GM23248 (cell line): ENCODE measurements around the gene TFB2M. TPM values are rescaled to one million over a fixed set of nuclear protein-coding genes. Genes with fewer than 3 reads are reported as not detected.

ENCODE experiments used
- DNase-seq: peaks from one replicate; pipeline ENCODE4 v3.0.0-alpha.2; 2015
- H2AFZ ChIP-seq: fragments of 200-600 bp; sonication (generic); 2 replicates; pipeline ENCODE4 v1.6.1; 2016; ENCODE audit warnings: antibody characterized with exemption
- H3F3A ChIP-seq: fragments of 200-600 bp; sonication (generic); 2 replicates; pipeline ENCODE4 v1.6.1; 2016; ENCODE audit warnings: mild to moderate bottlenecking, antibody characterized with exemption, mixed run types; ENCODE audit not compliant: insufficient read depth
- H3K27ac ChIP-seq: fragments of 200-600 bp; sonication (generic); 2 replicates; pipeline ENCODE4 v1.5.1; 2016; ENCODE audit warnings: mild to moderate bottlenecking
- H3K27me3 ChIP-seq: fragments of 200-600 bp; sonication (generic); replicated peaks from 2 replicates; pipeline ENCODE4 v1.6.1; 2016; ENCODE audit warnings: mild to moderate bottlenecking; ENCODE audit not compliant: insufficient read depth
- H3K36me3 ChIP-seq: fragments of 200-600 bp; sonication (generic); 2 replicates; pipeline ENCODE4 v1.6.1; 2016; ENCODE audit warnings: low read depth, mild to moderate bottlenecking
- H3K4me1 ChIP-seq: fragments of 200-600 bp; sonication (generic); 2 replicates; pipeline ENCODE4 v1.6.1; 2016; ENCODE audit warnings: mild to moderate bottlenecking; ENCODE audit not compliant: insufficient read depth
- H3K4me2 ChIP-seq: fragments of 200-600 bp; sonication (generic); one replicate; pipeline ENCODE4 v1.6.1; 2016; ENCODE audit warnings: mild to moderate bottlenecking; ENCODE audit not compliant: unreplicated experiment
- H3K4me3 ChIP-seq: fragments of 200-600 bp; sonication (generic); 2 replicates; pipeline ENCODE4 v1.5.1; 2016; ENCODE audit warnings: mild to moderate bottlenecking
- H3K79me2 ChIP-seq: fragments of 200-600 bp; sonication (generic); 2 replicates; pipeline ENCODE4 v1.6.1; 2016; ENCODE audit warnings: mild to moderate bottlenecking; ENCODE audit not compliant: insufficient read depth
- H3K9ac ChIP-seq: fragments of 200-600 bp; sonication (generic); 2 replicates; pipeline ENCODE4 v1.6.1; 2016; ENCODE audit warnings: mild to moderate bottlenecking
- H3K9me2 ChIP-seq: fragments of 200-600 bp; sonication (generic); 2 replicates; pipeline ENCODE4 v1.6.1; 2016; ENCODE audit warnings: mixed run types, mild to moderate bottlenecking, moderate library complexity; ENCODE audit not compliant: insufficient read depth
- H3K9me3 ChIP-seq: fragments of 200-600 bp; sonication (generic); one replicate; pipeline ENCODE4 v1.6.1; 2017; ENCODE audit warnings: low read depth
- H4K20me1 ChIP-seq: fragments of 200-600 bp; sonication (generic); 2 replicates; pipeline ENCODE4 v1.6.0; 2016; ENCODE audit not compliant: insufficient read depth
- EZH2 ChIP-seq: fragments of 200-600 bp; sonication (generic); IDR thresholded peaks from 2 replicates; pipeline ENCODE4 v1.6.1; 2018; ENCODE audit warnings: antibody characterized with exemption, mild to moderate bottlenecking; ENCODE audit not compliant: insufficient read depth, poor library complexity, severe bottlenecking
- EZH2phosphoT487 ChIP-seq: fragments of 200-600 bp; sonication (generic); IDR thresholded peaks from 2 replicates; pipeline ENCODE4 v1.6.1; 2018; ENCODE audit warnings: antibody characterized with exemption, moderate library complexity, mild to moderate bottlenecking, low read depth; ENCODE audit not compliant: insufficient read depth
- WGBS, 2 experiments: methylation state at CpG; one replicate each; pipeline ENCODE4 v1.1.6; 2015 to 2017; ENCODE audit warnings: low lambda C conversion rate in 2 of 2, low coverage in 1 of 2; ENCODE audit errors: missing lambda C conversion rate in 2 of 2; 5-methylcytosine and 5-hydroxymethylcytosine counted together
- in situ Hi-C: fragments of 300-500 bp; cut with MboI; formaldehyde crosslinking; loops from 2 replicates; pipeline ENCODE4 v1.15.0; 2020
- polyA plus RNA-seq: library from polyadenylated mRNA; unstranded; fragments of >200 nt; fragmentation: Nextera tagmentation; extraction: Ambion mirVana; gene quantifications from 2 replicates; pipeline ENCODE4 v1.2.1, GENCODE V29; 2016
- total RNA-seq: library from RNA; depleted of rRNA; stranded (reverse); fragments of >200 nt; shearing (Covaris generic); gene quantifications from 2 replicates; pipeline ENCODE4 v1.2.3, GENCODE V29; 2014

Gene TFB2M
- total and polyA plus RNA-seq, 2 experiments from 2014 or later: 20.6 to 32.0 TPM

DNA sequence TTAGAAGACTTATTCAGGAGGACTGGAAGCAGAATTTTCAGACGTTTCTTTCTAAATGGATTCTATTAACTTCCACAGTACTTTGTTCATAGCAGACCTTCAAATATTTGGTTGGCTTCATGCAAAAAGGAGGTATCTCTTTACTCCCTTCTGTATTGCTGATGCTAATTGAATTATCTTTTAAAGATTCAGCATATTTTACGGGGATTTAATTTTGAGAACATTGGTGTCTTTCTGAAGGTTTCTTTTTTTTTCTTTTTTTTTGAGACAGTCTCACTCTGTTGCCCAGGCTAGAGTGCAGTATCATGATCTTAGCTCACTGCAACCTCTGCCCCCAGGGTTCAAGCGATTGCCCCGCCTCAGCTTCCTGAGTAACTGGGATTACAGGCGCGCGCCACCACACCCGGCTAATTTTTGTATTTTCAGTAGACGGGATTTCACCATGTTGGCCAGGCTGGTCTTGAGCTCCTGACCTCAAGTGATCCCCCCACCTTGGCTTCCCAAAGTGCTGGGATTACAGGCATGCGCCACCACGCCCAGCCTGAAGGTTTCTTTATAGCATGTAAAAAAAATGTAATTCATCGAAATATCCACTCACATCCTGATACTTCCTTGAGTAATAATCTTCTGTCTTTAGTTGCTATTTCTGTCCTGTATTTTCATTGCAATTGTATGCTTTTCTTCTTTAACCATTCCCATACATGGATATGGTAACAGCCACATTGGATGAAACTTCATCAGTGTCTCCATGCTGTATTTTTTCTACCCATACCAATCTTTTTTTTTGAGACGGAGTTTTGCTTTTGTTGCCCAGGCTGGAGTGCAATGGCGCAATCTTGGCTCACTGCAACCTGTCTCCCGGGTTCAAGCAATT lies 14.7 kb upstream of the TFB2M start:
- no peak for DNase-seq
- Histone ChIP-seq H2AFZ (no peak overlapping the region), H3K36me3 (peaks cover 18% of the 10 kb centered on the region; the same call in 1 of the 2 replicates), H3K4me2 (peak overlapping the region; percentile 67), H3K27ac (peak overlapping the region; percentile 29; the same call in 1 of the 2 replicates), H3K27me3 (no peaks in the 10 kb centered on the region), H3K4me1 (peaks cover 60% of the 10 kb centered on the region), H3K9ac (peak overlapping the region; percentile 4), H3K79me2 (peaks cover 100% of the 10 kb centered on the region), H4K20me1 (no peaks in the 10 kb centered on the region), H3F3A (peaks cover 43% of the 10 kb centered on the region), H3K9me2 (no peaks in the 10 kb centered on the region), H3K9me3 (no peaks in the 10 kb centered on the region), H3K4me3 (no peak overlapping the region)
- in situ Hi-C loops: no loop called here
- WGBS, 2 experiments: 92 to 93% methylated on average over 15 of the region's 15 CpGs
- TF ChIP-seq EZH2 (no peak), EZH2phosphoT487 (no peak)

DNA sequence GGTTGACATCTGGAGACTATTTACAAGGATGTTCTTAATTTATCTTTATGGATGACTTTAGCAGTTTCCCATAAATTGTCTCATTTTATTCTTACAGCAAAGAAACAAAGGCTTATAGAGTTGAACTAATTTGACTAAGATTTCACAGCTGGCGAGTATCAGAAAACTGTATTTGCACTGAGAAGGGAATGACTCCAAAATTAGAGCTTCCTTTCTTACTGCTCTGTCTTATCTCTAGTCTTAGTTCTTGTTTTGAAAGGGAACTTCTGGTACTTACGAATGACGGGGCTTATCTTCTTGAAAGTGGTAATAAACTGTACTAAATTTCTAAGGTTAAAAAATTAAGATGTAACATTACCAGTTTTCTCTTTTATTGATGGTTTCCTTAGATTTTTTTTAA lies 13.8 kb upstream of the TFB2M start:
- Histone ChIP-seq H3K79me2 (peaks cover 100% of the 10 kb centered on the region), H3K9ac (peak overlapping the region; percentile 4)
- 21 to 25% methylated on average over 3 of the region's 3 CpGs for WGBS, 2 experiments

DNA sequence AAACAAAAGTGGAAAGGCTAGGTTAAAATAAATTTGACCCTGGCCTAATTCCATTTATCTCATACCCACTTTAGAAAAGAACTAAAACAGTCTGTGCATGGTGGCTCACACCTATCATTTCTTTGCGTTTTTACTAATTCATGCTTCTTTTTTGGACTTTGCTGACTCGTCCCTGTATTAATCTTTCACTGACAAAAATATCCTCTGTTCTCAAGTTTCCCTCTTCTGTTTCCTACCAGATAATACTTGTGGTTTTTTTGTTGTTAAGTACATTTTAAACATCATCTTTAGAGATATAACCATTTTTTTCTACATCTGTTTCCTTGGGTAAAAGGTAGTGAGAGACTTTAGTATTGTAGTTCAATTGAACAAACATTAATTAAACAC lies 11.7 kb upstream of the TFB2M start:
- Histone ChIP-seq H3K36me3 (peaks cover 18% of the 10 kb centered on the region; the same call in 1 of the 2 replicates), H3K4me1 (peaks cover 42% of the 10 kb centered on the region), H3K9me3 (no peaks in the 10 kb centered on the region), H3K4me2 (peak overlapping the region; percentile 67), H3K27me3 (no peaks in the 10 kb centered on the region), H3K9ac (peak overlapping the region; percentile 10; the same call in 1 of the 2 replicates), H2AFZ (no peak overlapping the region), H3K9me2 (no peaks in the 10 kb centered on the region), H4K20me1 (no peaks in the 10 kb centered on the region), H3K79me2 (peaks cover 100% of the 10 kb centered on the region), H3K4me3 (peak overlapping the region; percentile 24; the same call in 1 of the 2 replicates), H3K27ac (peak overlapping the region; percentile 29), H3F3A (peaks cover 39% of the 10 kb centered on the region)
- in situ Hi-C loops: no loop called here
- 52 to 58% methylated on average over 2 of the region's 2 CpGs for WGBS, 2 experiments
- TF ChIP-seq EZH2phosphoT487 (no peak), EZH2 (no peak)
- no peak for DNase-seq

More for the DNA sequence above, 13.8 kb upstream of the TFB2M start:
- Histone ChIP-seq H2AFZ (no peak overlapping the region), H3K27ac (peak overlapping the region; percentile 29), H4K20me1 (no peaks in the 10 kb centered on the region), H3K4me1 (peaks cover 56% of the 10 kb centered on the region), H3K4me3 (peak overlapping the region; percentile 14; the same call in 1 of the 2 replicates), H3K9me2 (no peaks in the 10 kb centered on the region), H3K36me3 (peaks cover 22% of the 10 kb centered on the region; the same call in 1 of the 2 replicates), H3K9me3 (no peaks in the 10 kb centered on the region), H3K27me3 (no peaks in the 10 kb centered on the region), H3F3A (peaks cover 43% of the 10 kb centered on the region), H3K4me2 (peak overlapping the region; percentile 67)
- in situ Hi-C loops: no loop called here
- DNase-seq: no peak
- TF ChIP-seq EZH2: no peak
- TF ChIP-seq EZH2phosphoT487: no peak

DNA sequence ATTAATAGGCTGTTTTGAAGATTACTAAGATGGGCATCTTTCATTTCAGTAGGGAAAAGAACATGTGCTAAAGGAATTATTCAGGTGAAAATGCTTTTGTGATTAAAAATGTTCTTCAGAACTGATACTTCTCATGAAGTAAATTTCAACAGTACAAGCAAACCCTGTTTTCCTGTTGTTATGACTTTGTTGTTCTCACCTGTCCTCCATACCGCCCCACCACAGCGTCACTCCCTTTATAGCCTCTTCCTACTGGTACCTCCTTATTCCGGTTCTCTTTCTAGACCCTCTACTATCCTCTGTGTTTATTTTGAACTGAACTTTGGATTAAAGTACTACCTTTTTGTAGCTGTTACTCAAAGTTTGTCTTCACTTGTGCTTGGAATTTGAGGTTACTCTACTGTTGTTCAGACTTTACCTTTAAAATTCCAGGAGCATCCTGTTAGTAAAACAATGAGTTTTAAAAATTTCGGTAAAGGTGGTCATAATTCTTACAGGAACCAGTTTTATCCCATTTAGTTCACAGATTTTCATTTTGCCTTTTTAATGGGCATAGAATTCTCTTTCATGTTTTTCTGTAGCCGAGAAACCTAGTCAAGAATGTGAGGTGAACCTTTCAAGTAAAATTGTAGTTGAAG lies 11.1 kb upstream of the TFB2M start:
- H3K9ac ChIP-seq: 0 out of 2 replicates have a peak overlapping the region, but pooled peaks have one; percentile 10
- in situ Hi-C loops: no loop called here
- no peaks in the 10 kb centered on the region for H3K27me3 ChIP-seq
- peaks cover 39% of the 10 kb centered on the region for H3F3A ChIP-seq
- WGBS, 2 experiments: 97 to 99% methylated on average over 5 of the region's 5 CpGs
- H3K9me3 ChIP-seq: no peaks in the 10 kb centered on the region
- peaks cover 16% of the 10 kb centered on the region; the same call in 1 of the 2 replicates for H3K36me3 ChIP-seq
- peaks cover 100% of the 10 kb centered on the region for H3K79me2 ChIP-seq
- peaks cover 42% of the 10 kb centered on the region for H3K4me1 ChIP-seq
- H2AFZ ChIP-seq: no peak overlapping the region
- H3K4me3 ChIP-seq: peak overlapping the region; percentile 24; the same call in 1 of the 2 replicates
- peak overlapping the region; percentile 29 for H3K27ac ChIP-seq
- H3K4me2 ChIP-seq: peak overlapping the region; percentile 67
- H3K9me2 ChIP-seq: no peaks in the 10 kb centered on the region
- H4K20me1 ChIP-seq: no peaks in the 10 kb centered on the region
- TF ChIP-seq EZH2phosphoT487 (no peak), EZH2 (no peak)
- DNase-seq: no peak
